ENCODE results near the gene EPHA1. TPM values are rescaled to one million over a fixed set of nuclear protein-coding genes. Genes with fewer than 3 reads are reported as not detected.

The EPHA1 gene
- total and polyA plus RNA-seq, 2 donors (not counting 1 experiment from before 2014, with no cell fraction given), result 0.39 to 0.49 TPM

DNA sequence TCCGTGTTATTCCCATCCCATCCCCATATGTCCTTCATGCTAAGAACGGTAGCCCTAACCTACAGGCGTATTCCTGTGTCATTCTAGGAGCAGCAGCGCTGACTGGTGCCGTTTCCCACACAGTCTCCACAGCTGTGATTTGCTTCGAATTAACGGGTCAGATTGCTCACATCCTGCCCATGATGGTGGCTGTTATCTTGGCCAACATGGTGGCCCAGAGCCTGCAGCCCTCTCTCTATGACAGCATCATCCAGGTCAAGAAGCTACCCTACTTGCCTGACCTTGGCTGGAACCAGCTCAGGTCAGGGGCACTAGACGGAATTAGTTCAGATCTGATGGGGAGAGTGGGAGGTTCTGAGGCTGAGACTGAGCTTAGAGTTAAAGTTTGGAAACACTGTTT, 66.8 kb downstream of the EPHA1 start:
- intact Hi-C loops (cut with micrococcal nuclease), result no loop called here
- H3K79me2 ChIP-seq (ENCODE audit: control insufficient read depth, insufficient read depth, low read length), result no peaks in the 10 kb centered on the region
- H3K9ac ChIP-seq (ENCODE audit: low read length), result no peak overlapping the region
- H3K4me1 Mint-ChIP-seq, result peaks cover 7% of the 10 kb centered on the region
- ChIA-PET POLR2A (no interaction called here), CTCF (interaction anchor here (2.2 kb wide), 1 partner anchor 32 kb away, joined by 5 read pairs; no protein-coding TSS in a partner anchor)
- no peak overlapping the region for H3K27ac ChIP-seq (ENCODE audit: low read length in 2 of 2)
- 93% methylated on average over 7 of the region's 8 CpGs for WGBS (ENCODE audit: insufficient coverage)
- H4K20me1 ChIP-seq (ENCODE audit: control insufficient read depth, insufficient read depth, low read length, poor library complexity, severe bottlenecking), result no peaks in the 10 kb centered on the region
- H3K9me3 ChIP-seq (ENCODE audit: control extremely low read depth in 1 of 3, control insufficient read depth in 2 of 3, insufficient read depth in 1 of 3, low read length in 2 of 3), result no peaks in the 10 kb centered on the region
- no peak overlapping the region for H2AFZ ChIP-seq (ENCODE audit: insufficient read depth, low read depth, low read length, poor library complexity, severe bottlenecking)
- no peak overlapping the region for H3K4me3 ChIP-seq (ENCODE audit: control extremely low read depth in 1 of 5, extremely low read depth in 1 of 5, insufficient read depth in 1 of 5, low read depth in 2 of 5, low read length in 4 of 5)
- no peaks in the 10 kb centered on the region for H3K36me3 ChIP-seq (replicated peaks in 1 of 2; ENCODE audit: control extremely low read depth in 1 of 2, control insufficient read depth in 1 of 2, extremely low read depth in 1 of 2, insufficient read depth in 2 of 2, low read length in 1 of 2)
- H3K4me3 Mint-ChIP-seq, result no peak overlapping the region
- DNase-seq (no peak), ATAC-seq (ENCODE audit: low read depth) (no peak)
- H3K4me2 ChIP-seq (replicated peaks; ENCODE audit: low read depth, low read length, poor library complexity, severe bottlenecking), result no peak overlapping the region
- H3K27me3 ChIP-seq (replicated peaks in 1 of 4; ENCODE audit: control extremely low read depth in 1 of 4, control insufficient read depth in 3 of 4, insufficient read depth in 4 of 4, low read length in 3 of 4), result peaks cover 0 to 8% (median 6%) of the 10 kb centered on the region in 4 experiments
- H3K9me3 Mint-ChIP-seq (ENCODE audit: insufficient read depth), result no peaks in the 10 kb centered on the region
- H3K4me1 ChIP-seq (ENCODE audit: control insufficient read depth in 2 of 2, insufficient read depth in 2 of 2, low read length in 2 of 2), result peaks cover 7 to 9% of the 10 kb centered on the region in 2 donors
- peaks cover 38% of the 10 kb centered on the region for H3K27me3 Mint-ChIP-seq
- TF ChIP-seq, protein P1, sequence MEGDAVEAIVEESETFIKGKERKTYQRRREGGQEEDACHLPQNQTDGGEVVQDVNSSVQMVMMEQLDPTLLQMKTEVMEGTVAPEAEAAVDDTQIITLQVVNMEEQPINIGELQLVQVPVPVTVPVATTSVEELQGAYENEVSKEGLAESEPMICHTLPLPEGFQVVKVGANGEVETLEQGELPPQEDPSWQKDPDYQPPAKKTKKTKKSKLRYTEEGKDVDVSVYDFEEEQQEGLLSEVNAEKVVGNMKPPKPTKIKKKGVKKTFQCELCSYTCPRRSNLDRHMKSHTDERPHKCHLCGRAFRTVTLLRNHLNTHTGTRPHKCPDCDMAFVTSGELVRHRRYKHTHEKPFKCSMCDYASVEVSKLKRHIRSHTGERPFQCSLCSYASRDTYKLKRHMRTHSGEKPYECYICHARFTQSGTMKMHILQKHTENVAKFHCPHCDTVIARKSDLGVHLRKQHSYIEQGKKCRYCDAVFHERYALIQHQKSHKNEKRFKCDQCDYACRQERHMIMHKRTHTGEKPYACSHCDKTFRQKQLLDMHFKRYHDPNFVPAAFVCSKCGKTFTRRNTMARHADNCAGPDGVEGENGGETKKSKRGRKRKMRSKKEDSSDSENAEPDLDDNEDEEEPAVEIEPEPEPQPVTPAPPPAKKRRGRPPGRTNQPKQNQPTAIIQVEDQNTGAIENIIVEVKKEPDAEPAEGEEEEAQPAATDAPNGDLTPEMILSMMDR (IDR thresholded peaks at IDR 0.05), result no peak
- TF ChIP-seq EZH2 (IDR thresholded peaks at IDR 0.05; ENCODE audit: borderline replicate concordance, insufficient read depth, low read depth, low read length, poor library complexity, severe bottlenecking), result no peak
- H3K27ac Mint-ChIP-seq, result no peak overlapping the region

Small RNA genes lying within 50 kb of the gene (small RNA-seq; reads per million reads assigned to genes)
- not detected for gene MIR6892 (ENCODE audit: insufficient read length, low read depth, low replicate concordance)

Other genes starting within 250 kb of the EPHA1 start
- not detected in 2 replicates for gene TAS2R39, start 225.4 kb downstream of the EPHA1 start, total RNA-seq
- gene TAS2R39, start 225.4 kb downstream of the EPHA1 start, polyA plus RNA-seq, result not detected in 2 replicates
- not detected in 2 replicates for gene TAS2R40, start 186.8 kb downstream of the EPHA1 start, total RNA-seq
- gene TAS2R40, start 186.8 kb downstream of the EPHA1 start, polyA plus RNA-seq, result not detected in 2 replicates
- gene GSTK1, start 145.4 kb downstream of the EPHA1 start, total RNA-seq, result 181 and 183 TPM in 2 replicates
- gene GSTK1, start 145.4 kb downstream of the EPHA1 start, polyA plus RNA-seq, result 315 and 355 TPM in 2 replicates
- not detected in 2 replicates for gene TMEM139, start 123.9 kb downstream of the EPHA1 start, total RNA-seq
- 0.12 and 0.25 TPM in 2 replicates for gene TMEM139, start 123.9 kb downstream of the EPHA1 start, polyA plus RNA-seq
- gene CASP2, start 120.5 kb downstream of the EPHA1 start, total RNA-seq, result 66.5 and 71.1 TPM in 2 replicates
- gene CASP2, start 120.5 kb downstream of the EPHA1 start, polyA plus RNA-seq, result 29.2 and 54.9 TPM in 2 replicates
- gene CLCN1, start 92.7 kb downstream of the EPHA1 start, total RNA-seq, result not detected in 2 replicates
- not detected in 2 replicates for gene CLCN1, start 92.7 kb downstream of the EPHA1 start, polyA plus RNA-seq
- 0.05 and 0.12 TPM in 2 replicates for gene FAM131B, start 46.1 kb downstream of the EPHA1 start, total RNA-seq
- gene FAM131B, start 46.1 kb downstream of the EPHA1 start, polyA plus RNA-seq, result not detected in 2 replicates
- 53.8 and 55.2 TPM in 2 replicates for gene ZYX, start 27.5 kb downstream of the EPHA1 start, total RNA-seq
- 22.2 and 32.3 TPM in 2 replicates for gene ZYX, start 27.5 kb downstream of the EPHA1 start, polyA plus RNA-seq
- not detected in 2 replicates for gene TAS2R60, start 34.6 kb upstream of the EPHA1 start, total RNA-seq
- gene TAS2R60, start 34.6 kb upstream of the EPHA1 start, polyA plus RNA-seq, result not detected in 2 replicates
- gene TAS2R41, start 69.0 kb upstream of the EPHA1 start, total RNA-seq, result not detected in 2 replicates
- not detected in 2 replicates for gene TAS2R41, start 69.0 kb upstream of the EPHA1 start, polyA plus RNA-seq
- not detected in 2 replicates for gene CTAGE15, start 162.9 kb upstream of the EPHA1 start, total RNA-seq
- 0.03 TPM in 1 of 2 replicates, not detected in the other for gene CTAGE15, start 162.9 kb upstream of the EPHA1 start, polyA plus RNA-seq
- gene TCAF2, start 212.1 kb upstream of the EPHA1 start, total RNA-seq, result 15.9 and 16.0 TPM in 2 replicates
- 4.1 and 4.6 TPM in 2 replicates for gene TCAF2, start 212.1 kb upstream of the EPHA1 start, polyA plus RNA-seq